Lung (tissue), 12 donors: Measurements from ENCODE around the gene NRXN2. TPM values are rescaled to one million over a fixed set of nuclear protein-coding genes. Genes with fewer than 3 reads are reported as not detected.

Source experiments
- ATAC-seq: fragments of 200-7000 bp; cut with Tn5 transposase; one replicate; pipeline ENCODE4 v1.9.1; 2020; ENCODE audit warnings: moderate number of reproducible peaks; ENCODE audit not compliant: insufficient read depth, low FRiP score
- DNase-seq, 3 donors: peaks; one replicate each; pipeline ENCODE4 v3.0.0-alpha.2; 2013 to 2017
- H3K27ac ChIP-seq, 2 donors: one replicate each; pipeline ENCODE4 v1.5.1; 2013; ENCODE audit warnings: mild to moderate bottlenecking in 2 of 2, moderate library complexity in 2 of 2, control low read depth in 1 of 2, inconsistent platforms in 1 of 2, low read depth in 1 of 2, low read length in 1 of 2
- H3K27me3 ChIP-seq, 3 donors: one replicate each; pipeline ENCODE4 v1.5.1; 2013; ENCODE audit warnings: low read length in 2 of 3; ENCODE audit not compliant: control insufficient read depth in 3 of 3, insufficient read depth in 3 of 3
- H3K36me3 ChIP-seq, 4 donors: one replicate each; pipeline ENCODE4 v1.5.1; 2013; ENCODE audit warnings: low read length in 4 of 4, mild to moderate bottlenecking in 1 of 4, moderate library complexity in 1 of 4; ENCODE audit not compliant: control insufficient read depth in 4 of 4, insufficient read depth in 4 of 4
- H3K4me1 ChIP-seq, 5 donors: one replicate each; pipeline ENCODE4 v1.5.1; 2013; ENCODE audit warnings: low read length in 5 of 5, mild to moderate bottlenecking in 2 of 5, moderate library complexity in 1 of 5; ENCODE audit not compliant: control insufficient read depth in 5 of 5, insufficient read depth in 5 of 5
- H3K4me3 ChIP-seq: one replicate; pipeline ENCODE4 v1.5.1; 2013; ENCODE audit warnings: mild to moderate bottlenecking, control low read depth, moderate library complexity
- H3K9ac ChIP-seq, 2 donors: one replicate each; pipeline ENCODE4 v1.5.1; 2013; ENCODE audit warnings: low read length in 2 of 2, control low read depth in 1 of 2; ENCODE audit not compliant: insufficient read depth in 1 of 2
- H3K9me3 ChIP-seq, 4 donors: one replicate each; pipeline ENCODE4 v1.5.1; 2013; ENCODE audit warnings: low read length in 3 of 4, mild to moderate bottlenecking in 1 of 4, moderate library complexity in 1 of 4; ENCODE audit not compliant: control insufficient read depth in 4 of 4, insufficient read depth in 3 of 4
- CTCF ChIP-seq: IDR thresholded peaks from 2 replicates; pipeline ENCODE4 v1.5.1; 2012; ENCODE audit warnings: mild to moderate bottlenecking; ENCODE audit errors: control extremely low read depth, extremely low read depth
- WGBS, 2 donors: extraction: QIAGEN DNeasy Blood & Tissue Kit; methylation state at CpG; one replicate each; pipeline ENCODE4 v1.1.7; 2013; 5-methylcytosine and 5-hydroxymethylcytosine counted together
- polyA plus RNA-seq, 2 donors: library from polyadenylated mRNA; stranded (reverse); fragments of 200-250 nt; gene quantifications; one replicate each; pipeline ENCODE4 v1.2.1, GENCODE V29; 2013
- total RNA-seq, 2 donors: library from RNA; depleted of rRNA in 1 of 2; stranded (reverse); fragments of >200 nt in 1 of 2; gene quantifications; one replicate each; pipeline ENCODE4 v1.2.1, GENCODE V29; 2014 to 2021
- donor health status: control.
- donor health status: control.
- donor health status: Bipolar disorder and iron deficiency.
- donor health status: healthy.
- donor health status: DM: yes; HTN: yes; CAD: no.

The NRXN2 gene
- total and polyA plus RNA-seq, 4 donors: 0.39 to 6.6 (median 1.1) TPM

- Histone ChIP-seq H3K9ac (no peak overlapping the region), H3K9me3 (no peaks in the 10 kb centered on the region), H3K27ac (no peak overlapping the region), H3K36me3 (no peaks in the 10 kb centered on the region), H3K27me3 (no peaks in the 10 kb centered on the region), H3K4me1 (peaks cover 0 to 16% (median 5%) of the 10 kb centered on the region in 5 donors), H3K4me3 (no peak overlapping the region)
- 87 to 89% methylated on average over 30 of the region's 30 CpGs for WGBS, 2 donors
- ATAC-seq: no peak
- no peak for TF ChIP-seq CTCF
- no peak for DNase-seq
Measured at GRCh38 chr11:64566915-64567891, 155.8 kb downstream of the NRXN2 start.

GRCh38 chr11:64566042-64566914 is 156.7 kb downstream of the NRXN2 start:
- no peak overlapping the region for H3K4me3 ChIP-seq
- H3K36me3 ChIP-seq: no peaks in the 10 kb centered on the region
- ATAC-seq: no peak
- TF ChIP-seq CTCF: no peak
- peaks cover 0 to 16% (median 5%) of the 10 kb centered on the region in 5 donors for H3K4me1 ChIP-seq
- H3K27ac ChIP-seq: no peak overlapping the region
- no peaks in the 10 kb centered on the region for H3K27me3 ChIP-seq
- no peak overlapping the region for H3K9ac ChIP-seq
- peak; percentile 78 to 92 (median 88) for DNase-seq
- no peaks in the 10 kb centered on the region for H3K9me3 ChIP-seq
- 41 to 53% methylated on average over 18 of the region's 18 CpGs for WGBS, 2 donors

- Histone ChIP-seq H3K9ac (no peak overlapping the region), H3K36me3 (no peaks in the 10 kb centered on the region), H3K27me3 (no peaks in the 10 kb centered on the region), H3K27ac (no peak overlapping the region), H3K4me1 (peaks cover 0 to 16% (median 5%) of the 10 kb centered on the region in 5 donors), H3K9me3 (no peaks in the 10 kb centered on the region), H3K4me3 (no peak overlapping the region)
- no peak for TF ChIP-seq CTCF
- DNase-seq (no peak), ATAC-seq (no peak)
- 88 to 91% methylated on average over 24 of the region's 24 CpGs for WGBS, 2 donors
Measured at GRCh38 chr11:64564947-64565889, 157.8 kb downstream of the NRXN2 start.
